GM19025 (cell line): Measurements from ENCODE around the gene ST3GAL3.
"Not testable (repeated sequence)": the region's sequence is repeated elsewhere in the genome, so short reads cannot be mapped to it uniquely, and the experiment has no call there.

ENCODE experiments used
- ATAC-seq: cut with Tn5 transposase; IDR thresholded peaks from one replicate; pipeline ENCODE4 v1.9.1; 2021; ENCODE audit warnings: mild to moderate bottlenecking, low read depth, moderate library complexity; ENCODE audit not compliant: unreplicated experiment

ST3GAL3 gene

DNA sequence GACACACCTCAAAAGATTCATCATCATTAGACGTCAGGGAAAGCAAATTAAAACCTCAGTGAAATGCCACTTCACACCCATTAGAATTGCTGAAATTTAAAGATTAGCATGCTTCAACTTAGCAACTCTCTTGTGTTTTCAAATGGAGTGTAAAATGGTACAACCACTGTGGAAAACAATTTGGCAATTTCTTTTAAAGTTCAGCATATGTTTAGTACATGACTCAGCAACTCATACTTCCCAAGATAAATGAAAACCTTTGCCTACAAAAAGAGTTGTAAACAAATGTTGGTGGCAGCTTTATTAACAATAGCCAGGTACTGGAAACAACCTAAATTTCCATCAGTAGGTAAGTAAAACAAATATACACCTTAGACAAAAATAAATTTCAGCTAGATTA lies 42.7 kb downstream of the ST3GAL3 start:
- no peak for ATAC-seq

DNA sequence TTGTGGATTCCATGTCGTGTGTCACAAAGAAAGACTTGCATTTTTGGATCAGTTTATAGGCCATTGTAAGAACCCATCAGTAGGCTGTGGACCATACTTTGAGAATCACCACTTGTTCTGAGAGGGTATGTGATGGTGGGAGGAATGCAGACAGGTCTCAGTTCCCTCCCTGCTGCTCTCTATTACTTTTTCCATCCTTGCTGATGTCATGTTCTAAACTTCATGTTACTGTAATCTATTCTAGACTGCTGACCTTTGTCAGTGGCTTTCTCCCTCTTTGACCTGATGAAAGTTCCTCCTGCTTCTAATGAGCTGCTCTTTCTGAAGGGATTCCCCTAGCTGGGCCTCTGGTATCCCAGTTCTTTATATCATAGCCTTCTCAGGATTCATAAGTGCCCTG lies 46.1 kb downstream of the ST3GAL3 start:
- no peak for ATAC-seq

DNA sequence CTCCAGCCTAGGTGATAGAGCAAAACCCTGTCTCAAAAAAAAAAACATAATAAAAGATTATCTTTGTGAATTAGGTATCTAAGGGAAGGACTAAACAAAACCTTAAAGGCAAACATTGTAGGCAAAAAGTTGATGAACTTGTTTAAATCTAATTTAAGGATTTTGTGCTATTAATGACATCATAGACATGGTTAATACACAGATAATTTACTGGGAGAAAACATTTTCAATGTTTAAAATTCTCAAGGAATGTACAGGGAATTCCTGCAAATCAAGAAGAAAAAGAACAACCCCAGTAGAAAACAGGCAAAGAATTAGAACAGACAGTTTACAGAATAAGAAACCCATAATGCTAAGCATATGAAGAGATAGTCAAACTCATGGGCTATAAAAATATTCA lies 47.6 kb downstream of the ST3GAL3 start:
- ATAC-seq: no peak

DNA sequence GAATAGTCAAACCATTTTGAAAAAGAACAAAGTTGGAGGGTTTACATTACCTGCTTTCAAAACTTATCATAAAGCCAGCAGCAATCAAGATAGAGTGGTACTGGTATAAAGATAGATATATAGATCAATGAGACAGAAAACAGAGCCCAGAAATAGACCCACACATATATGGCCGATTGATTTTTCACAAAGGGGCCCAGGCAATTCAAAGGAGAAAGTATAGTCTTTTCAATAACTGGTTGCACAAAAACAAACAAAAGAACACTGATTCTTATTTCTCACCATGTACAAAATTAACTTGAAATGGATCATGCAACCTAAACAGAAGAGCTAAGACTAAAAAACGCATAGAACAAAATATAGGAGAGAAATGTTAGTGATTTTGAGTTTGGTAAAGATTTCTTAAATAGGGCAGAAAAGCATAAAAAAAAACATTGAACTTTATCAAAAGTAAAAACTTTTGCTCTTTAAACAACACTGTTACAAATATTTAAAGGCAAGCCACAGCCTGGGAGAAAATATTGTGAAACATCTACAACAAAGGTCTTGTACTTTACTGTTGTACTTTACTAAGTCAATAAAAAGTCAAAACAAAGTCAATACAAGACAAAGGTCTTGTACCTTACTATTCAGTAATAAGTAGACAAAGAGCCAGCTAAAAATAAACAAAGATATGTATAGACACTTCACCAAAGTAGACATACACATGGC lies 50.2 kb downstream of the ST3GAL3 start:
- ATAC-seq: no peak

DNA sequence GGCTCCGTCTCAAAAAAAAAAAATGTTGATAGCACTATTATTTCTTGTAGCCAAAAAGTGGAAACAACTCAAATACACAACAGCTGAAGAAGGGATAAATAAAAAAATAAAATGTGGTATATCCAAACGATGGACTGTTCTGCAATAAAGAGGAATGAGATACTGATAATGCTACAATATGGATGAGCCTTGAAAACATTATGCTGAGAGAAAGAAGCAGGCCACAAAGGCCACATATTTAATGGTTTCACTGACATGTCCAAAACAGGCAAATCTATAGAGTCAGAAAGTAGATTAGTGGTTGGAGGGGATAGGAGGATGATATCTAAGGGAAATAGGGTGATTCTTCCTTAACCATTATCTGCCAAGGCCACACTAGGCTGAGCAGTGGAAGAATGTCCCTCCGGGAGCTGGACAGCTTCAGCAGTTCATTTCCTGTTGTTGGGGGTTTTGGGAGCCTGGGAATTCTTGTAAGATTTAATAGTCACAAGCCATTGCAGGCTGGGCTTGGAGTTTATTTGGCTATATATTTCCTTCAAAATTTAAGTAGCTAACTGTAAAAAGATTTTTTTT lies 53.5 kb downstream of the ST3GAL3 start:
- no peak for ATAC-seq

DNA sequence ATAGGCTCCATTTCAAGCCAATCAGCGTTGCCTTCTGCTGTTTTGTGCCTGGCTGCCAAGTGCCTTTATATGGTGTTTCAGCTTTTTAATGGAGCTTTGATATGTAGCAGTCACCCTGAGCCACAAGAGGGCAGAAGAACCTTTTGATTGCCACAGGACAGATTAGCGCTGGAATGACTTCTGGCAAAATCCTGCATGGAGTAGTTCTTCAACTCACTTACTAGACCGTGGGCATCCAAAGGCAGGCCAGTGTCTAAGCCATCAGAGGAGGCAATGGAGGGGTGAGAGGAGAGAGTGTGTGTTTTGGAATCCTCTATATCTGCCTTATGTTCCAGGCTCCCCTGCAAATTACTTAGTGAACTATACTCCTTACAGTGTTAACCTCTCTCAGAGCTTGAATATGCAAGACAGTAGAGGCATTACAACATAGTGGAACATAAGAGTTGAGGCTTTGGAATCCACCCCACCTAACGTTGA lies 56.2 kb downstream of the ST3GAL3 start:
- no peak for ATAC-seq

DNA sequence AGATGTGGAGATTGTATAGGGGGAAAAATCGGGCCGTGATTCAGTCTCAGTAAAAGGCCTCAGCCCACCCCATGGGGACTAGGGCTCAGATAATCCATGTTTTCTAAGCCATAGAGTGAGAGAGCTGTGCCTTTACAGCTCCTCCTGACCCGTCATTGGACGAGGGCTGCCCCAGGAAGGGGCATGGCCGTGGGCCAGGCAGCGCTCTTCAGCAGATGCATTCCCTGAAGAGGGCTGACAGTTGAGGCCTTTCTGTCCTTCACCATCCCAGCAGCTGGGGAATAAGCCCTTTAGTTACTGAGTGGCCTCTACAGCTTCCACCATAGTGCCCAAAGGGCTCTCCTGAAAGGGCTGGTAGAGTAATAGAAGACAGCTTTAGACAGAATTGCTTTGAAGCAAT lies 57.2 kb downstream of the ST3GAL3 start:
- no peak for ATAC-seq

DNA sequence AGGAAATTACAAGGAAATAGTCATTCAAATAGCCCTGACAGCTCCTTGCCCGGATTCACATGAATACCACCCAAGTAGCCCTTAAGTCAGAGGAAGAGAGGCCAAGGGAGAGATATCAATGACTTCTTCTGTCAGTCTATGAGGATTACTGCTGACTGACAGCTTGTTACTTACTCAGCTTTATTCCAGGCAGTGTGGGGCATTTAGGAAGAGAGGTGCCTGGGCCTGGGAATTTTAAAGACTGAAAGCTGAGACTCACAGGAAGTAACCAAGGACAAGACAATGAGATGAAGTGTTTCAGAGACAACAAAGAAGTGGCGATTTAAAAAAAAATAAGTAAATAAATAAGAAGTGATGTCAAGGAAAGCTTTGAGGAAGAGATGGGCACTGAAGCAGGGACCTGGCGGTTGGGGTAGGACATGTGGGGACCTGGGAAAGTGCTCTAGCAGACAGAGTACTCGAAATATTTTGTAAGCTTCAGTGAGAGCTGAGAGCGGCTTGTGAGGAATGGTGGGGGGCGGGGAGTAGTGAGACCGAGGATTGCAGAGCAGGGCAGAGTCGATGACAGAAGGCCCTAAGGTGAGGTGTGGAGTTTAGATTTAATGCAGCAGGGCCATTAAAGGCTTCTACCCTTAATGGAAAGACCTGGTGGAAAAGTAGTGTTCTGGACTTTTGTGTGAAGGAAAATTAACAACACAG lies 58.9 kb downstream of the ST3GAL3 start:
- ATAC-seq: no peak

DNA sequence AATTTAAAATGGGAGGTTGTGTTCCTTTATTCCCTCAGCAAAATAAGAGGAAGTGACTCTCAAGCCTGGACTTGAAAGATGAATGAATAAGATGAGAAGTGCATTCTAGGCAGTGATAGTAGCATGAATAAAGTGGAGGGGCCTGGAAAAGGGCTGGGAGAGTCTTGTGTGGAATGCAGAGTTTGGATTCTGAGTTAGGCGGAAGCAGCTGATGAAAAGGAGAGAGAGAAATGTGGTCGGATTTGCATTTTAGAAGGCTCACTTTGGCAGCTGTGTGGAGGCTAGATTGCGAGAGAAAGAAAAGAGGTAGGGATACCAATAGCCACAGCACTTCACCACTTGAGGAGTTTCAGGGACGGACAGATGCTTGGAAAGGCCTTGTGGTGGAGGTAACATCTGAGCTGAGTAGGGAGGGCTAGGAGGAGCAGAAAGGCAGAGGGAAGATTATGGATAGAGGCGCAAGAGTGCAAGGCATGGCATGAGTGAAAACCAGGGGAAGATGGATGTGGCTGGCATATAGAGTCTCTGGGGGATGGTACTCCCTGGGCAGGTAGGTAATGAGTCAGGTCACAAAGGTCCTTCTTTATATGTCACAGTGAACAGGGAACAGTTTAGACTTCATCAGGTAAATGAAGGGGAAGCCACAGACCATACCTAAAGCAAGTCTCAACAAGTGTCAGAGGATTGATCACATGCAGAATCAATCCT lies 59.6 kb downstream of the ST3GAL3 start:
- ATAC-seq: no peak

DNA sequence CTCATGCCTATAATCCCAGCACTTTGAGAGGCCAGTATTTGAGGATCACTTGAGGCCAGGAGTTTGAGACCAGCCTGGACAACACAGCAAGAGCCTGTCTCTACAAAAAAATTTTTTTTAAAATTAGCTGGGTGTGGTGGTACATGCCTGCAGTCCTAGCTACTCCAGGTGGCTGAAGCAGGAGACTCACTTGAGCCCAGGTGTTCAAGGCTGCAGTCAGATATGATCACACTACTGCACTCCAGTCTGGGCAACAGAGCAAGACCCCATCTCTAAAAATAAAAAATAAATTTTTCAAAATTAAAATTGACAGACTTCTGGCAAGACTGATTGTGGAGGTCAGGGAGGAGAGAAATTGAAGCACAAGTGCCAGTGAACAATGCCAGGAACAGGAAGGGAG lies 60.8 kb downstream of the ST3GAL3 start:
- ATAC-seq: no peak

DNA sequence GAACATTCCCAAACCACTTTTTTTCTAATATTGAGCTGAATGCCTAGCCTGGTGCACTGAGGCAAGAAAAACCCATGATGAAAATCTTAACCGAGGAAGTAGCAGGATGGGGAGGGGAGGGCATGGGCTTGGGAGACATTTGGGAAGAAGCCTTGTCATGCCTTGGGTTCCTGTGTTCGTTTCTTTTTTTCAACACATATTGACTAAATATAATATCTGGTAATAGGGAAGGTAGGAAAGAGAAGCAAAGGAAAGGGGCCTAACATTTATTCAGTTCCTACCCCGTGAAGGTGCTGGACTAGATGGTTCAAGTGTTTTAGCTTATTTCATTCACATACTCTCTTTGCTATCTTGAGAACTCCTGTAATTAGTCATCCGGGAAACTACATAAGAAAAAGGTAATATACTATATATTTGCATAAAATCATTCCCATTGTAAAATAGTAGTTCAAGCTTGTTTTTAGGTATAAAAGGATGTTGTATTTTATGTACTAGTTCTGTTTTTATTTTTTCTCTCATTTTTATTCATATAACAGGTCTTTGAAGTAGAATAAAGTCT lies 62.1 kb downstream of the ST3GAL3 start:
- no peak for ATAC-seq

DNA sequence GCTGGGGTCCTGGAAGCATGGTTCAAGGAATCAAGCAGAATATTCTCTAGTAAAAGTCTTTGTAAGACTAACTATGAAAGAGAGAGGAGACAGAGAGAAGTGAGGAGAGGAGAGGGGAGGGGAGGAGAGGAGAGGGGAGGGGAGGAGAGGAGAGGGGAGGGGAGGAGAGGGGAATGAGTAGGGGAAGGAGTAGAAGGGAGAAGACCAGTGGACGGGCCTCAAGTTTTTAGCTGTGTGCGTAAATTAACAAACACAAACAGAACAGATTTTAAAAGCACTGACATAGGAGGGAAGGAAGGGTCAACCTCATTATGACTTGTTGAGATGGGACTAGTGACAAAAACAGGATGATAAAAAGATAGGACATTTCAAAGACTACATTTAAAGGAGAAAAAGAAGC lies 62.8 kb downstream of the ST3GAL3 start:
- no peak for ATAC-seq

DNA sequence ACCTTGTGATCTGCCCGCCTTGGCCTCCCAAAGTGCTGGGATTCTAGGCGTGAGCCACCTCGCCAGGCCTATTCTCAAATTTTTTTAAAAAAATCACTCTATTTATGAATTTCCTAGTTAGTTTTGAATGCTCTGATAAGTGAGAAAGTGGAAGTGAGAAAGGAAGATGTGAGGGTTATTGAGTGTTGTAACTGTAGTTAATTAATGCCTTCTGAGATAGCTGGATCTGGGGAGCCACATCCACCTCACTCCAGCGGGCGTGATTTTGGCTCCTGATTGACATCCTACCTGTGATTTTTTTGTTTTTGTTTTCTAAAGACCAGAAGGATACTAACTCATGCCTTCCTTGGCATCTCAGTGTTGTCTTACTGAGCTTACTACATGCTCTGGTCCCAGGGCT lies 65.6 kb downstream of the ST3GAL3 start:
- no peak for ATAC-seq

DNA sequence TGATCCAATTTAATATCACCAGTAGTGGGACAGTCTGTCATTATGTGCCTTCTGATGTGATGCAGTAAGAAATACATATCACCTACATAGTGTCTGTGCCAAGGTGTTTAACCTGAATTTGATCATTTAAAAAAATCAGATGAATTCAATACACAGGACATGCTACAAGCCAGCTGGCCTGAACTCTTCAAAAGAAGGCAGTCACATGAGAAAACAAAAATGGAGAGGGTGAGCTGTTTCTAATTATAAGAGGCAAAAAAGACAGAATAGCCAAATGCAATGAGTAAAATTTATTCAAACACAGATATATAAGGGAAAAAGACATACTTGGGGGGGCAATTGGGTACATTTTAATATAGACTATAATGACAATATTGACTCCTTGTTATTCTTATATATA lies 66.5 kb downstream of the ST3GAL3 start:
- ATAC-seq: no peak

DNA sequence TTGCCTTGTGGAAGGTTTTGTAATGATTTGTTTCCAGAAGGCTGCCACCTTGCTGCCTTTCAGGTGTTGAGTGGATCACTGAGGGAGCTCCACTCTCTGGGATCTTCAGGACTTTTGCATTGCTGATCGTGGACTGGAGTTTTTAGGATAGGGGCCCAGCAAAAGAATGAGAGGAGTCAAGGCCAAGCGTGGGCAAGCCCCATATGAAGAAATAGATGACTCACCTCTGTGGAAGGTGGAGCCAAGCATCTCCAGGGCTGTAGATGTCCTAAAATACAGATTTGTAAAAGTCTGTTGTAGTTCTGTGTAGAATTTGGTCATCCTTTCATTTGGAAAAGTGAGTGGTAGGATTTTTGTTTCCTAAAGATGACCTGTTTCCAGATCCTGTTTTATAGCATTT lies 67.0 kb downstream of the ST3GAL3 start:
- no peak for ATAC-seq

DNA sequence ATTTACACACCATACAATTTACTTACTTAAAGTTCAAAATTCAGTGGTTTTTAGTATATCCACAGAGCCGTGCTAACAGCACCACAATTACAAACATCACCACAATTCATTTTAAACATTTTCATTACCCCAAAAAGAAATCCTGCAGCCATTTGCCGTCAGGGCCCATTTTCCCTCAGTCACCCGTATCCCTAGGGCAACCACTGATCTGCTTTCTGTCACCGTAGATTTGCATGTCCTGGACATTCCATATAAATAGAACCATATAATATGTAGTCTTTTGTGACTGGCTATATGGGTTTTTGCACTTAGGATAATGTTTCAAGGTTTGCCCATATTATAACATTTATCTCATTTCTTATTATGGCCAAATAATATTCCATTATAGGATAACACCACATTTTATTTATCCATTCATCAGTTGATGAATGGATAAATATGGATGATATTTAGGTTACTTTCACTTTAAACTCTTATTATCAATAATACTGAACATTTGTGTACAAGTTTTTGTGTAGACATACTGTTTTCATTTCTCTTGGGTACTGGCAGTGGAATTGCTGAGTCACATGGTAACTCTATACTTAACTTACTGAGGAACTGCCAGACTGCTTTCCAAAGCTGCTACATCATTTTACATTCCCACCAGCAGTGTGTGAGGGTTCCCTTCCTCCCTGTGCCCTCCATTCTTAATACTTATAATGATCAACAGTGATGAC lies 68.9 kb downstream of the ST3GAL3 start:
- no peak for ATAC-seq

DNA sequence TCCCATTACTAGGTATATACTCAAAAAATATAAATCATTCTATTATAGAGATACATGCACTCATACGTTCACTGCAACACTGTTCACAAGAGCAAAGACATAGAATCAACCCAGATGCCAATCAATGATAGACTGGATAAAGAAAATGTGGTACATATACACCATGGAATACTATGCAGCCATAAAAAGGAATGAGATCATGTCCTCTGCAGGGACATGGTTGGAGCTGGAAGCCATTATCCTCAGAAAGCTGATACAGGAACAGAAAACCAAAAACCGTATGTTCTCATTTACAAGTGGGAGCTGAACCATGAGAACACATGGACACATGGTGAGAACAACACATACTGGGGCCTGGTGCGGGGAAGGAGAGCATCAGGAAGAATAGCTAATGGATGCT lies 70.6 kb downstream of the ST3GAL3 start:
- ATAC-seq: not testable (repeated sequence)

DNA sequence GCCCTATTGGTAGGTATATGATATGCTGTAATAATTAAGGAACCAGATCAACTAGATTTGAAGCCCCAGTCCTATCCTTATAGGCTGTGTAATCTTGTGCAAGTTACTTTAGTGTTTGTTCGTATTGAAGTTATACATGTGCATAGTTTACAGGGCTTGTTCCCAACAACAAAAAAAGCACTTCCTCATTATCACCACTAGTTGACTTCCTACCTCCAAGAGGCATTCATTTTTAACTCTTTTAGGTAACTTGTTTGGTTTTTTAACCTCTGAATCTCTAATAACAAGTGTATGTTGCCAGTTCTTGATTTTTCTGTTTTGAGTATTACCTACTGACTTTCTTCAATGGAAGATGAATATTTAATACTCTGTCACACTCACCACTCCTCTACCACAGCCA lies 71.9 kb downstream of the ST3GAL3 start:
- ATAC-seq: no peak

DNA sequence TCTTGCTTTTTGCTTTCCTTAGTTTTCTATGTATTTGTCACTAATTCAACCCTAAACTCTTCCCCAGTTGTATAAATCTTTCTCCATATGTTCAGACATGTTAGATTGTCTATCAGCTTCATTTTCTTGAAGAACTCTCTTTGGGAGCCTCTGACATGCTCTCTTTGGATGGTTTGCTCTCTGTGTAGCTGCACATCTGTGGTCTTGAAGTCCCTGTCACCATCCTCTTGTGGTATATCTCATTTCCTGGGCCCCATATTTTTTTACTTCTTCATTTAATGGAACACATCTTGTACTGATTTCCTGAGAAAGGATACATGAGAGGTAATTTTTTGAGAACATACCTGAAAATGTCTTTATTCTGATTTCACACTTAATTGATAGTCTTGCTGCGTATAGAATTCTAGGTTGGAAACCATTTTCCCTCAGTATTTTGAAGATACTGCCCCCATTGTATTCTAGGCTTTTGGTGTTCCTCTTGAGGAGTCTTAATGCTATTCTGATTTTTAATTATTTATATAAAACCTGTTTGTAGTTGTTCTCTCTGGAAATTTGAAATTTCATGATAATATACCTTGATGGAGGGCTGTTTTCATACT lies 72.6 kb downstream of the ST3GAL3 start:
- ATAC-seq: no peak

DNA sequence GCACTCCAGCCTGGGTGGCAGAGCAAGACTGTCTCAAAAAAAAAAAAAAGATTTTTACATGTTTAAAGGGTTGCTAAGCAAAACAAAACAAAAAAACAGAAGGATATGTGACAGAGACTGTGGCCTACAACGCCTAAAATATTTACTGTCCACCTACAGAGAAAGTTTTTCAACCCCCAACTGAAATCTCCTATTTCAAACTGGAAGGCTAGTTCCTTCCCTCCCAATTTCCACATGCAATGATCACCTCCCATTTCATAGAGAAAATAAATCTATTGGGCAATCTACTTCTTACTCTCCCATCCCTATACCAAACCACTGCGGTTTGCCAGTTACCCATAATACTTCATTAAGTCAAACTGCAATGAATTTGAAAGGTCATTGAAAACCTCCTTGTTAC lies 74.2 kb downstream of the ST3GAL3 start:
- ATAC-seq: no peak
